NCI-H526 treated with DMSO at 0.1 percent for 48 hours (cell line): ENCODE results near the gene PARP9.
"Not testable (repeated sequence)": the region's sequence is repeated elsewhere in the genome, so short reads cannot be mapped to it uniquely, and the experiment has no call there.

ENCODE experiments used
- DNase-seq: peaks from one replicate; lab custom pipeline; 2025; lab: John Stamatoyannopoulos, UW

PARP9 gene

DNA sequence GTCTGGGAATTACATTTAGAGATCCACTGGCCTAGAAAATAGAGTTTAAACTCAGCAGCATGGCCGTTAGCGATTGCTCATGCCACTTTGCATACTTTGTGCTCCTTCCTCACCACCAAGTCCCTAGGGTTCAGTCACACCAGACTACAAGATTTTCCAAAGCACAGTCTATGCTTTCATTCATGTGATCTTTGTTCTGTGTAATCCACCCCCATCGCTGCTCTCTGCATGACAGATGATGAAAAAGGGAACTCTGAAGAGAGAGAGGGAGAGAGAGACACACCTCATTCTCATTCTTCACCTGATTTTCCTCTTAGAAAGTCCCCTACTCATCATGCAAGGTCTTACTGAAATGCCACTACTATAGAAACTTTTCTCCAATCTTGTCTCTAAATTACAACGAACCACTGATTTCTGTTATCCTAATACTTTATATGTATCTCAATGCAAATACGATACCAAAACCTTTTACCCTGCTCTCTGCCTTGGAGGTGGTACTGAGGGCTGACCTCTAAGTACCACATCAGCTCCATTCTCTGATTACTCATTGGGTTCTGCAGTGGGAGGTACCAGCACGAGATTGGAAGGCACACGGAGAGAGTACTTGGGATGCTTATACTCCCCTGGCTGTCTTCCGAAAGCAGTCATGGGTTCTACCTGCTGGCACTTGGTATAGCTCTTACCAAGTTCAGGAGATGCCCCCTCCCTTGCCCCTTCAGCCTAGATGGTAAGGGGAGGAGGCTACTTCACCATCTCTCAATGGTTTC lies 12.3 kb upstream of the PARP9 start:
- peak; percentile 79 for DNase-seq

DNA sequence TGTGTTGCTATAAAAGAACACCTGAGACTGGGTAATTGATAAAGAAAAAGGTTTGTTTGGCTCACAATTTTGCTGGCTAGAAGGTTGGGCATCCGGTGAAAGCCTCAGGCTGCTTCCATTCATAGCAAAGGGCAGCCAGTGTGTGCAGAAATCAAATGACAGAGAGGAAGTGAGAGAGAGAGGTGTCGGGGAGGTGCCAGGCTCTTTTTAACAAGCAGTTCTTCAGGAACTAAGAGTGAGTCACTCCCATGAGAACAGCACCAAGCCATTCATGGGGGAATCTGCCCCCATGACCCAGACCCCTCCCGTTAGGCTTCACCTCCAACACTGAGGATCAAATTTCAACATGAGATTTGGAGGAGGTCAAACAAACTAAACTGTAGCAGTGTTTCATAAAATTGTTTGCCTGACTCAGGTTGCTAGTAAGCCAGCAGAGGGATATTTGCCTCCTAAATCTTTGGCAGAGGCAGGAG lies 8.9 kb upstream of the PARP9 start:
- DNase-seq: no peak

- DNase-seq: no peak
Observed at GRCh38 chr3:122568755-122569154, 4.7 kb upstream of the PARP9 start.

DNA sequence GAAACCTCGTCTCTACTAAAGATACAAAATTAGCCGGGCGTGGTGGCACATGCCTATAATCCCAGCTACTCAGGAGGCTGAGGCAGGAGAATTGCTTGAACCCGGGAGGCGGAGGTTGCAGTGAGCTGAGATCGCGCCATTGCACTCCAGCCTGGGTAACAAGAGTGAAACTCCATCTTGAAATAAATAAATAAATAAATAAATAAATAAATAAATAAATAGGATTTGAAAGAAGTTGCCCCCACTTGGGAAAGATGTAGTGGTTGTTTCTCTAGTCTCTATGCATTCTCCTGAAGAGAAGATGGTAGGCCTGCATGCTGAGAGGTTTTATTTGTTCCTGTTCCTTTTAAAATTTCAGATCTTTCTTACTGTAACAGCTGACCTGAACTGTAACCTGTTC lies 4.0 kb upstream of the PARP9 start:
- not testable (repeated sequence) for DNase-seq

DNA sequence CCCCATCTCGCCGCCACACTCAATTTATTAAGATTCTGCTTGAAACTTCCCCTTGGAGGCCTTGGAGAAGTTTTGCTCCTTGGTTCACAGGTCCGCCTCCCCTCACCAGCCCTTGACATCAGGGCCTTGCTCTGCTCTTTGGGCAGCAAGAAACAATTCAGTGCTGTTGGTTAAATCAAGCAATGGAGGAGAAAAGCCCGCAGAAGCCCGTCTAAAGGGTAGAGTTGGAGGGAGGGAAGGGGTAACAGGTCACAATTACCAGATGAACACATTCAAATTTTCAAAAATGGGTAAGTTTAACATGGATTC lies 429 bp downstream of the PARP9 start:
- DNase-seq: peak; percentile 62

GRCh38 chr3:122562923-122563716 lies 980 bp downstream of the PARP9 start:
- DNase-seq: no peak

GRCh38 chr3:122560680-122561079 lies 3.4 kb downstream of the PARP9 start:
- peak; percentile 50 for DNase-seq

- no peak for DNase-seq
Observed at GRCh38 chr3:122559906-122560305, 4.2 kb downstream of the PARP9 start.

DNA sequence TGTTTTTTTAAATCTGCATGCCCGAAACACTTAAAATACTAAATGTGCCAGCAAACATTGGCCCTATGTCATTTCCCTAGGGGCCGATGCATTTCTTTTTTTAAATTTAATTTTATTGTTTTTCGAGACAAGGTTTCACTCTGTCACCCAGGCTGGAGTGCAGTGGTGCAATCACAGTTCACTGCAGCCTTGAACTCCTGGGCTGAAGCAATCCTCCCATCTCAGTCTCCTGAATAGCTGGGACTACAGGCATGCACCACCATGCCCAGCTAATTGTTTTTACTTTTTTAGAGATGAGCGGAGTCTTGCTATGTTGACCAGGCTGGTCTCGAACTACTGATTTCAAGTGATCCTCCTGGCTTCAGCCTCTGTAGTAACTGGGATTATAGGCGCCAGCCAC lies 5.5 kb downstream of the PARP9 start:
- no peak for DNase-seq

GRCh38 chr3:122557356-122557755 lies 6.7 kb downstream of the PARP9 start:
- DNase-seq: no peak

DNA sequence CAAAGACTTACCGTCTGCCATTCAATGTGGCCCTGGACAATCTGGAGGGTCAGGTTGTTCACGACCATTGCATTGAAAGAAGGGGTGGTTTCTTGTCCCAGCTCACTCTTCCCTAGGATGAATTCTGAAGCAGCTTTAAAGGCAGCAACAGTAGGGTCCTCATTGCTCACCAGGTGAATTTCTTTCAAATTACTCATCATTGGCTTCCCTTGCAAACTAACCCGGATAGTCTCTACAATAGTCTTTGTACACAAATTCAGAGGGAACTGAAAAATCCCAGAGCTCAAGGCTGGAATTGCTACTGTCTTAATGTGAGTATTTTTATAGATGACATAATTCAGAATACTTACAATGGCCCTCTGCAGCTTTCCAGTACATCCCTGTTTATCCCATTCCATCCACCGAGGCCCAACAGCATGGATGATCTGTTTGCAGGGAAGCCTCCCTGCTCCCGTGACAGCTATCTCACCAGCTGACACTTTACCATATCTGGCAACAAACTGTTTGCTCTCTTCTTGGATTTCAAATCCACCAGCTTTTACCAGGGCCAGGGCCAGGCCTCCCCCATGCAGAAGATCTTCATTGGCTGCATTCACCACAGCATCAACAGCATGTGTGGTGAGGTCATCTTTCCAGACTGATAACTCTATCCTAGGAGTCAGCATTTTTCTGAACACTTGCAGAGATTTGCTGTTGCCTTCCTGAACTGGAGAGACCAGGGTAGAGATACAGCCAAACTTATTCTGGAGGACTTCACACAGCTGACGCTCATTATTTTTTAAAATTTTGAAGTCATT lies 8.6 kb downstream of the PARP9 start:
- DNase-seq: no peak

DNA sequence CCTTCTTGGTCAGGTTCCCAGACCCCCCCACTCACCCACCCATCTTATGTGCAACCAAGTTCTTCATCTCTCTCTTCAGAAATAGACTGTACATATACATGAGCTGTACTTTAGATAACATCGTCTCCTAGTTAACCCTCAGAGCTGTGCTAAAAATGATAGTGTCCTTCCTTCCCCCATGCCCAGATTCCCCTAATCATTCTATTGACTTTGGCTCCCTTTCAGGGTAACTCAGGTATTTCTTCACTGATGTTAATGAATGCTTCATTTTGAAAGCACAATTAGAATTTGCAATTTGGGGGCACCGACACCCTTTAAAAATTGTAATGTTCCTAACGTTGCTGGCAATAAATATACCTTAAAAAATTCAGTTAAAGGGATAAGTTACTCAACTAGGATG lies 10.9 kb downstream of the PARP9 start:
- no peak for DNase-seq

- DNase-seq: no peak
Observed at GRCh38 chr3:122548619-122549018, 15.5 kb downstream of the PARP9 start.

DNA sequence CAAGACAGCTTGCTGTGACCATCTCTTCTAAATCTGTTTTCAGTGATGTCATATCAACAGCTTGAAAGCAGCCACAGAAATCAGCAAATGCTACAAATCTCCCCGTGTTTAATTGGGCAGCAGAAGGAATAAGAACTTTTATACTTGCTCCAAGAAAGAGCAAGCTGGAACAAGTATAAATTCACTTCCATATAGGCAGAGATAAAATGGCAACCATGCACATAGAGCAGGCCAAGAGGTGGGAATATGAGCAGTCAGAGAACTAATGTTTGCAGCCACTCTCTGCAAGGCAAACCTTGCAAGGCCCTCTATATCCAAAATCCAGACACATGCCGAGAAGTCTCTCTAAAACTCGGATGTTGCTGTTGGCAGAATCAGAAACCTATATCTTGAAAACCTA lies 16.0 kb downstream of the PARP9 start:
- no peak for DNase-seq

DNA sequence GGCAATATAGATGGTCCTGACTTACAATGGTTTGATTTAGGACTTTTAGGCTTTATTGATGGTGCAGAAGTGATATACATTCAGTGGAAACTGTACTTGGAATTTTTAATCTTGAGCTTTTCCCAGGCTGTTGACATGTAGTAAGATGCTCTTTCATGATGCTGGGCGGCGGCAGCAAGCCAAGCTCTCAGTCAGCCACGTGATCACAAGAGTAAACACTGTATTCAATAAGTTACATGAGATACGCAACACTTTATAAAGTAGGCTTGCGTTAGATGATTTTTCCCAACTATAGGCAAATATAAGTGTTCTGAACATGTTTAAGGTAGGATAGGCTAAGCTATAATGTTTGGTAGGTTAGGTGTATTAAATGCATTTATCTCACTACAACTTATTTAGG lies 17.9 kb downstream of the PARP9 start:
- DNase-seq: no peak

DNA sequence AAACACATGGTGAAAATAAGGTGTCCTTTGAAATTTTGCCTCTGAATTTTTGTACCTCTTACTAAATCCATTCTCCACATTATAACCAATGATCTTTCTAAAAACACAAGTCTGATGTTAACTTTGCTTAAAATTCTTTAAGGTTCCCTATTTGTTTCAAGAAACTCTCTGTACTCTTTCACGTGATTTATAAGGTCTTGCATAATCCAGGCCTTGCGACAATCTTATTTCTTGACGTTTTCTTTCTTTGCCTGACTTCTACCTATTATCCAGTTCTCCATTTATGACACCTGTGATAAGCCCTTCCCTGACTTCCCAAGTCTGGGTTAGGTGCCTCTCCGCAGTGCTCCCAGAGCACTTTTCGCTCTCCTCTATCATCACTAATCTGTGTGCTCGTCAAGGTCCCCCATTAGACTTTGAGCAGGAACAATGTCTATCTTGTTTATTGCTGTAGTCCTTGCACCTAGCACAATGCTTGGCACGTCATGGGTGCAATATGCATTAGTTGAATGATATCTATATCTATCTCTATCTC lies 25.1 kb downstream of the PARP9 start:
- DNase-seq: no peak

GRCh38 chr3:122536632-122537001 lies 27.5 kb downstream of the PARP9 start:
- DNase-seq: no peak

GRCh38 chr3:122535964-122536631 lies 28.0 kb downstream of the PARP9 start:
- DNase-seq: no peak

GRCh38 chr3:122533931-122534334 lies 30.2 kb downstream of the PARP9 start:
- no peak for DNase-seq

DNA sequence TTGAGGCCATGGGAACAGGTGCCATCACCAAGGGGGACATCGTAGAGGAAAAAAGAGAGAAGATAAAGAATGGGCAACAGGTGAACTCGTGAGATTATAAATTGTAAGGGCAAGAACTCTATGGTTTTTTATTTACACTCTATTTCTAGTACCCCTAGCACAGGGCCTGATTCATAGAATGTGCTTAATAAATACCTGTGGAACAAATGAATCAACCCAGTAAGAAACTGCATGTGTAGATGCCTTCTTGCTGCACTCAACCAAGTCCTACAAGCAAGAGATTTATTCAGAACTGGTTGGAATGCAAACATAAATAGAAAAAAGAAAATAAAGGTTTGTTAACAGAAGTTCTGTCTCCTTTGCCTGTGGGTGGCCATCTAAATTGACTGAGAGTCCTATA lies 30.6 kb downstream of the PARP9 start:
- no peak for DNase-seq

GRCh38 chr3:122530164-122530563 lies 33.9 kb downstream of the PARP9 start:
- DNase-seq: no peak

GRCh38 chr3:122523317-122523716 lies 40.8 kb downstream of the PARP9 start:
- no peak for DNase-seq
